HG03097 (cell line): ENCODE results near the gene MAP1LC3B2.
"Not testable (repeated sequence)": the region's sequence is repeated elsewhere in the genome, so short reads cannot be mapped to it uniquely, and the experiment has no call there.

Source experiments
- ATAC-seq: cut with Tn5 transposase; IDR thresholded peaks from one replicate; pipeline ENCODE4 v1.9.1; 2021; ENCODE audit not compliant: unreplicated experiment, low FRiP score

Gene MAP1LC3B2

DNA sequence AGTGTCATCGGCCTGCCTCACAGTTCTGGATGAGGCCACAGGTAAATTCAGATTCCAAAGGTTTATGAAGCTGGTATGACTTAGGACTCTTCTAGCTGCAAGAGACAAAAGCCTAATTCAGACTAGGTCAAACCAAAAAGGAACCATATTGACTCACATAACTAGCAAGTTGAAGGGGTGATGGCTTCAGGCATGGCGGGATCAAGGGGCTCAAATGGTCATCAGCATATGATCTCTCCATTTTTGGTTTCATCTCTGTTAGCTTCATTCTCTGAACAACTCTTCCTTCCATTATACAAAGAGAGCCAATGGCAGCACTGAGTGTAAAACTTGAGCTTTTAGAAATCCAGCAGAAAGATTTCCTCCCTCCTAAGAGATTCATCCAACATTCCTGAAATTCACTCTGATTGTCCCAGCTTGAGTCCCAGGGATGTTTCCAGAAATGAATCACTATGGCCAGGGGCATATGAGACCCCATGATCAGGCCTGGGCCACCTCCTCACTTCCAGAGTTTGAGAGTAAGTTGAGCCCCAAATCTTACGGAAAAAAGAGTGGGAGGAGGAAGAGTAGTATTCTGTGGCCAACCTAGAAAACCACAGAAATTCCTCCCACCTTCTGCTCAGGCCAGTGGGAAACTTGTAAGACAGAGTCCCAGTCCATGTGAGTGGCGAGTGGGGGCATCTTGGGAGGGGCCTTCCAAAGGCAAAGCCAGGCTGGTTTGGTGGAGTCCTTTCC lies 2.0 kb upstream of the MAP1LC3B2 start:
- no peak for ATAC-seq

DNA sequence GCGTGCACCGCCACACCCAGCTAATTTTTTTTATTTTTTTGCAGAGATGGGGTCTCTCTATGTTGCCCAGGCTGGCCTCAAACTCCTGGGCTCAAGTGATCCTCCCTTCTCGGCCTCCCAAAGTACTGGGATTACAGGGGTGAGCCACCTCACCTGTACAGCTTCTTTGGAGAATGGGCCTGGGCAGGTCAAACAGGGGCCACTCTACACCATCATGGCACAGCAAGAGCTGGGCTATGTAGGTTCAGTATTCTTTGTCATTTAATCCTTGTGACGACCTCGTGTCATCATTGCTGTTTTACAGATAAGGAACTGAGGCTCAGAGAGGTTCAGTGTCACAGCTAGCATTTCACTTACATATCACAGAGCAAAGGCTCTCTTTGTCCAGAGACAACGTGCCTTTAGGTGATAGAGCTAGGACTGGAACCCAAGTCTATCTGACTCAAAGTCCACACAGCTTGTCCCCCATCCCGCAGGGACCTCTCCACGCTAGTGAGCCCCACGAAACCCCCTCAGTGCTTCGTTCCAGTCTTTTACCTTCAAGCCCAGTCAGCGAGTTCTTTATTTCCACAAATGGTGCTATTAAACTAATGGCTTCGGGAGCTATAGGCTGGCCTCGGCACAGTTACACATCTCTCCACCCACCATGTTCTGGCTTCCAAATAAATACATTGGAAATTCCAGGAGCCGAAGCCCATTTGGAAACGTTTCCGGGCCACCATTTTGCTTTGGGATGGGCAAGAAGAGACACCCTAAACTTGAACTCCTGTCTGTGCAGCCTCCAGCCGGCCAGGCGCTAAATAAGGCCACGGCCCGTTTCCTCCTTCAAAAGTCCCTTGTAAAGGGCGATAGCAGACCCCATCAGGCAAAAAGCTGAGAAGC lies 660 bp upstream of the MAP1LC3B2 start:
- ATAC-seq, result no peak

DNA sequence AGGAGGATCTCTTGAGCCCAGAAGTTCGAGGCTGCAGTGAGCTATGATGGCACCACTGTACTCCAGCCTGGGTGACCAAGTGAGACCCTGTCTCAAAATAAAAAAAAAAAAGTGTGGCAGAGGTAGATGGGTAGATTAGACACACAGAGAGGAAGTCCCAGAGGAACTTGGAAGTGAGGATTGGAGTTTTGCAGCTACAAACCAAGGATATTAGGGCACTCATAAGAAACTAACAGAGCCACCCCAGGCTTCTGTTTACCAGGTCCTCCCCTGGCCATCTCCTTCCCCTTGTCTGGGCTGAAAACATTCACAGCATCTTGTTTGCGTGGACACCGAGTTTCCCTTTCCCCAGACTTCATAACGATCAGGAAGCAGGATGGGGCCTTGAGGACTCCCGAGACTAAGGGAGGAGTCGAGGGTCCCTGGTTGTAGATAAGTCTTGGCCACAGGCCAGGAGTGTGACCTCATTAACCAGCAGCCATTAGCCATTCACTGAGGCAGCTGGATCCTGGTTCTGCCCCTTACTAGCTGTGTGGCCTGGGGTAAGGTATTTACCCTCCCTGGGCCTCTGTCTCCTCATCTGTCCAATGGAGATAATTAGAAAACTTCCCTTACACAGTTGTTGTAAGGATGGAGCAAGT lies 2.1 kb downstream of the MAP1LC3B2 start:
- no peak for ATAC-seq

DNA sequence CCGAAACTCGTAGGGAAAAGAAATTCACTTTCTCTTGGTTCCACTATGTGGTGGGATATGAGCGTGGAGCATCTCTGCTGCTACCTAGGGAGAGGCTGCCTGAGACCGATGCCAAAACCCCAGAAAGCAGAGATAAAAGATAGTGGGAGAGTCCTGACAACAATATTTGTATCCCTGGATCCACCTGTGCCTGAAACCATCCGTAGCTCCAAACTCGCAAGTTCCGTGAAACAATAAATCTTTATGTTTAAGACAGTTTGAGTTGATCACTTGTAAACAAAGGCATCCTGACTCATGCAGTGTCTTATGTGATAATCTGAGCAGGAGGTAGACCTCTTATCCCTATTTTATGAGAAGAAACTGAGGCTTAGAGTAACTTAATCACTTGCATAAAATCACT lies 2.9 kb downstream of the MAP1LC3B2 start:
- no peak for ATAC-seq

DNA sequence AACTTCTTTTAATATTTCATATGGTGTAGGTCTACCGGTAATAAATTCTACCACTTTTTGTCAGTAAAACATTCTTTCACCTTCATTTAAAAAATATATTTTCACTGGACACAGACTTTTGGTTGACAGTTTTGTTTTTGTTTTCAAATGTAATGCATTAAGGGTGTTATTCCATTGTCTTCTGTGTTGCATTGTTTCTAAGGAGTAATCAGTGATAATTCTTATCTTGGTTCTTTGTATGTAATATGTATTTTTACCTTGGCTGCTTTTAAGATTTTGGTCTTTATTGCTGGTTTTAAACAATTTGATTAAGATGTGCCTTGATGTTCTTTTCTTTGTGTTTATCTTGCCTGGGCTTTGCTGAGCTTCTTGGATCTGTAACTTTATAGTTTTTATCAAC lies 4.1 kb downstream of the MAP1LC3B2 start:
- ATAC-seq, result no peak

DNA sequence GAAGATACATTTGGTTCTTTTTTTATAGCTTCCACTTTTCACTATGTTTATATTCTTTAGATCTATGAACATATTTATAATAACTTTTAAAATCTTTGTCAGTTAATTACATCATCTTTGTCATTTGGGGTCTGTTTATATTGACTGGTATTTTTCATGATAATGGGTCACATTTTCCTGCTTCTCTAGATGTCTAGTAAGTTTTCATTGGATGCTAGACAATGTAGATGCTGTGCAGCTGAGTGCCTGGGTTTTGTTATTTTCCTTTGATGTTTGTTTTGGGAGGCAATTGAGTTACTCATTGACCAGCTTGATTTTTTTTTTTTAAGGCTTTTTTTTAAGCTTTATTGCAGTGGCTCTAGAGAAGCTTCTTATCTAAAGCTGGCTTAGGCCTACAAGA lies 4.9 kb downstream of the MAP1LC3B2 start:
- no peak for ATAC-seq

DNA sequence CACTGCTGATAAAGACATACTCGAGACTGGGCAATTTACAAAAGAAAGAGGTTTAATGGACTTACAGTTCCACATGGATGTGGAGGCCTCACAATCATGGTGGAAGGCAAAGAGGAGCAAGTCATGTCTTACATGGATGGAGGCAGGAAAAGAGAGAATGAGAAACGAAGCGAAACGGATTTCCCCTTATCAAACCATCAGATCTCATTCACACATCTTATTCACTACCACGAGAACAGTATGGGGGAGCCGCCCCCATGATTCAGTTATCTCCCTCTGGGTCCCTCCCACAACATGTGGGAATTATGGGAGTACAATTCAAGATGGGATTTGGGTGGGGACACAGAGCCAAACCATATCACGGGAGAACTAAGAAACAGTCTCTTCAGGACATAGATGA lies 6.0 kb downstream of the MAP1LC3B2 start:
- not testable (repeated sequence) for ATAC-seq

DNA sequence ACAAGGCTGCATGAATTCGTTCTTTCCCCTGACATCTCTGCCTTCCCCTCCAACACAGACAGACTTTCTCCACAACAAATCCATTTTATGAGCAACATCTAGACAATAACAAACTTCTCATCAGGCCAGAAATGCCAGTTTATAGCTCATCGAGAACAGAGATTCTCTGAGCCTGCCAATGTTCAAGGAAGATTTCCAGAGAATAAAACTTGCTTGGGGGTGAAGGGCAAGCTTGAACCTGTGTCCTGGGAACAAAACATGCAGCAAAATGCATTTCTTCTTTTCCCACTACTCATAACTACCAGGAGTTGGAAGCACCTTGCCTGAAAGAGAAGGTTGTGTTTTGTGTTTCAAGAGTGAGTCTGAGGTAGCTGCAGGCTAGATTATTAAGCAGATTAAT lies 6.8 kb downstream of the MAP1LC3B2 start:
- ATAC-seq, result no peak

DNA sequence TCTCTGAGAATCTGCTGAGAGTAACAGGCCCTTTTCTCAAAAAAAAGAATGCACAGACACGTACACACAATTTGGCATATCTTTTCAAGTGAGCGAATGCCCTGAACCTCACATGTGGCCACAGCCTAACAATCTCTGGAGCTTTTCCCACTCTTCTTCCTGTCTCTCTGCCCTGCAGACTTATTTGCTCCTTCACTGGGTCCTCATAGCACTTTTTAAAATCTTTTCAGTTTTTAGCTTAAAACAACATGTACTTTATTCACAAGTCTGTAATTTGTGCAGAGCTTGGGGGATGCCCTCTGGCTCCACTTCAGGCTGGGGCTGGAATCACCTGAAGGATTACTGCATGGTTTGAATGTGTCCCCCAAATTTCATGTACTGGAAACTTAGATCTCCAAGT lies 9.0 kb downstream of the MAP1LC3B2 start:
- no peak for ATAC-seq

DNA sequence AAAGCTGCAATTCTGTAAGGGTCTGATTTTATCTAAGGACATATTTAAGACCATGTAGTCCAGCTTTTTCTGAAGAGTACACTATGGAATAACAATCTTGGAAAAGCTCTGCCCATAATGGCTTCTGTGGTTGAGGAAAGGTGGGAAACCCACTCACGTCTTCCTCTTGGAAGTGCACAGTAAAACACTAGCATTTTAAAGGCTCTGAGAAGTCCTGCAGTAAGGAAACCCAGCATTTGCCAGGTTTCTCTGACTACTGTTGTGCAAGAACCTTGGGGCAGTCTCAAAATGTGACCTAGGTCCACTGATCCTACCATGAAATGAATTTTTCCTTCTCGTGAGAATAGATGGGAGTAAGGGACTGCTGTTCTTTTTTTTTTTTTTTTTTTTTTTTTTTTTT lies 11.9 kb downstream of the MAP1LC3B2 start:
- ATAC-seq, result no peak

DNA sequence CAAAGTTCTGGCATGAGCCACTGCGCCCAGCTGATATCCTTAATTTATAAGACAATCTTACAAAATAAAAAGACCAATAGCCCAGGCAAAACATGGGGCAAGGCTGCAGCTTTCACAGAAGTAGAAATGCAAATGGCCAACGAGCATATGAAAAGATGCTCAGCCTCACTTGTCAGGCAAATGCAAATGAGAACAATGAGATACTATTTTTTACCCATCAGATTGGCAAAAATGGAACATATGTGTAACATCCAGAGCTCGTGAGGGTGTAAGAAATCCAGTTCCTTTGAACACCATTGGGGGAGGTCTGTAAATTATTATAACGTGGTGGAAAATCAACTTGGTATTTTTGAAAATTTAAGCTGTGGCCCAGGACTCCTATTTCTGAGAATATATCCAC lies 14.6 kb downstream of the MAP1LC3B2 start:
- no peak for ATAC-seq

DNA sequence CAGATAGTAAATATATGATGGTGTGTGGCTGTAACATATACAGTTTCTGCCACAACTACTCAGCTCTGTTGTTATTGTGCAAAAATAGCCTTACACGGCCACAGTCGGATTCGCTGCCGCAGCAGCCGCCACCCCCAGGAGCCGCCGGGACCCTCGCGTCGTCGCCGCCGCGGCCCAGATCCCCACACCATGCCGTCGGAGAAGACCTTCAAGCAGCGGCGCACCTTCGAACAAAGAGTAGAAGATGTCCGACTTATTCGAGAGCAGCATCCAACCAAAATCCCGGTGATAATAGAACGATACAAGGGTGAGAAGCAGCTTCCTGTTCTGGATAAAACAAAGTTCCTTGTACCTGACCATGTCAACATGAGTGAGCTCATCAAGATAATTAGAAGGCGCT lies 16.6 kb downstream of the MAP1LC3B2 start:
- ATAC-seq, result not testable (repeated sequence)

DNA sequence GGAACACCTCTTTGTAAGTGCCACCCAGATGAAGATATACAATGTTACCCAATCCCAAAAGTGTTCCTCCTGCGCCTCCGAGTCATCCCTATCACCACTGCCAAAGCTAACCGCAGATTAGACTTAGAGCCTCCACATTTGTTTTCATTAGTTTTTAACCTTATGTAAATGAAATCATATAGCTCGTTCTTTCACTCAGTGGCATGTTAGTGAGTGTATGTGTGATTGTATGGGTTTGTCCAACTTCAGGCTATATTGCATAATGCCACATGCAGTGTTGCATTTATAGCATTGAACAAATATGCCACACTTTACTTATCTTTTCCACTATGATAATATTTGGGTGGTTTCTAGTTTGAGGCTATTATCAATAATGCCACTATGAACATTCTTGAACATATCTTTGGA lies 18.0 kb downstream of the MAP1LC3B2 start:
- ATAC-seq, result no peak

DNA sequence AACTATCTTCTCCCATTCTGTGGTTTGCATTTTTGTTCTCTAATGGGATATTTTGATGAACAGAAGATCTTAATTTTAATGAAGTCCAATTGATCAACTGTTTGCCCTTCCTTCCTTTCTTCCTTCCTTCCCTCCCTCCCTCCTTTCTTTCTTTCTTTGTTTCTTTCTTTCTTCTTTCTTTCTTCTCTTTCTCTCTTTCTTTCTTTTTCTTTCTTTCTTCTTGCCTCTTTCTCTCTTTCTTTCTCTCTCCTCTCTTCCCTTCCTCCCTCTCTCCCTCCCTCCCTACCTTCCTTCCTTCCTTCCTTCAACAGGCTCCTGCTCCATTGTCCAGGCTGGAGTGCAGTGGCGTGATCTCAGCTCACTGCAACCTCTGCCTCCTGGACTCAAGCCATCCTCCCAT lies 18.9 kb downstream of the MAP1LC3B2 start:
- no peak for ATAC-seq

DNA sequence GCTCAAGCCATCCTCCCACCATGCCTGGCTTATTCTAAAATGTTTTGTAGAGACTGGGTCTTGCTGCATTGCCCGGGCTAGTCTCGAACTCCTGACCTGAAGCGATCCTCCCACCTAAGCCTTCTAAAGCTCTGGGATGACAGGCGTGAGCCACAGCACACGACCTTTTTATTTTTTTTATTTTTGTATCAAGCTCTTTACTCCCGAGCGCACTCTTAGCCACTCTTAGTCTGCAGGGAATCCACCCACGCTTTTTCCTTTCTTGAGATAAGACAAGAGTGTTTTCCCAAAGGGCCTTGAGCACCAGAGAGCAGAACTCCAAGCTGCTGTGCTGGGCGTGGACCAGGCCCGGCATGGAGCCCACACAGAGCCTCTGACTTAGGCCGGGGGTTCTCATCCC lies 23.4 kb downstream of the MAP1LC3B2 start:
- ATAC-seq, result no peak

DNA sequence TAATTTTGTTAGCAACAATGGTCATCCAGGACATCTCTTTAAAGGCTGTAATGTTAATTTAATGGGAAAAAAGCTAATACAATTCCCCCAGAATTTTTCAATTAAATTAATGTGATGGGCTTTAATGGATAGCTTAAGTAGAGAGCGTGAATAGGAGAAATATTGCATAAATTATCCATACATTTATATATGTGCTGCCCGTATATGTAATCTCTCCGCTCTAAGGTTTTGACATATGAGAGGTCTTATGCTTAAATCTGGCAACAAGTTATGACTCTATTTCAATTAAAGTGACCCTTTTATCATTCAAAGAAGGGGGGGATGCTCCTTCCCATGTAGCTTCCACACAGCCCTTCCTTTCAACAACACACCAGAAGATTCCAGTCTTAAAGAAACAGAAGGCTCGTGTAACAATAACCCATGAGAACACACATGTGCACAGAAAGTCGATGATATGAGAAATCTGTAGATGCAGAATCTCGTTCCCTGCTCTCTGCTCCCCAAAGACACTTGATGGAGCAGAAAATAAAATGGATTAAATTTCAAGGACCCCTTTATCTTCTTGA lies 24.0 kb downstream of the MAP1LC3B2 start:
- no peak for ATAC-seq

DNA sequence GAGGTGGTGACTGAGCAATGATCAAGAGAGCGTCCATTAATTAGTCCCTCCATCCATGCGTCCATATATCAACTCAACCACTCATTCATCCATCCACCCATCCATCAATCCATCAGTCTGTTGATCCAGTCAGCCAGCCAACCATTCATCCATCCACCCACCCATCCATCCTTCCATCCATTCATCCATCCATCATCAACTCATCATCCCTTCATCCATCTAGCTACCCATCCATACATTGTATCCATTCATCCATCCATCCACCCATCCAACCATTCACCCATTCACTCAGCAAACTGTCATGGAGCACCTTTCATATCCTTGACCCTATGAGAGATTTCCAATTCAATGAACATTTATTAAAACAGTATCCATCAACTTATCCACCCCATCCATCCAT lies 28.1 kb downstream of the MAP1LC3B2 start:
- ATAC-seq, result no peak

DNA sequence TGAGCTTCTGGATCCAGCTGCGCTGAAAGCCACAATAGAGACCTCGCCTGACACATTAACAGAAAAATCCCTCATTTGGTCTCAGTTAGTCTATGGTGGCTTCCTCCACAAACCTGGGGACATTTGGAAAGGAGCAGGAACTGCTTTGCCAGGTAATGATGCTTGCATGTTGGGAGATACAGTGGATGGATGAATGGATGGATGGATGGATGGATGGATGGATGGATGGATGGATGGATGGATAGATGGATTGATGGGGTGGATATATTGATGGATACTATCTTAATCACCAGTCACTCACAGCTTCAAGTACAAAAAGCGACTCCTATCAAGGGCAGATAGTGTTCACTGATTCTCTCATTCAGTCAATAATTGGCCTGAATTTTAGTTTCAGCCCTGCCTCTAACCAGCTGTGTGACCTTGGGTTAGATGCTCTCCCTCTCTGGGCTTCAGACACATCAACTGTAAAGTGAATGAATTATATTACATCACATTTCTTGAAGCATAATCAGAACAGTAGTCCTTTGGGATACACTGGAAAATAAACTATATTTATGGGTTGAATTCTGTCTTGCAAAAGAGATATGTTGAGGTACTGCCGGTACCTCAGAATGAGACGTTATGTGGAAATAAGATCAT lies 29.3 kb downstream of the MAP1LC3B2 start:
- no peak for ATAC-seq

DNA sequence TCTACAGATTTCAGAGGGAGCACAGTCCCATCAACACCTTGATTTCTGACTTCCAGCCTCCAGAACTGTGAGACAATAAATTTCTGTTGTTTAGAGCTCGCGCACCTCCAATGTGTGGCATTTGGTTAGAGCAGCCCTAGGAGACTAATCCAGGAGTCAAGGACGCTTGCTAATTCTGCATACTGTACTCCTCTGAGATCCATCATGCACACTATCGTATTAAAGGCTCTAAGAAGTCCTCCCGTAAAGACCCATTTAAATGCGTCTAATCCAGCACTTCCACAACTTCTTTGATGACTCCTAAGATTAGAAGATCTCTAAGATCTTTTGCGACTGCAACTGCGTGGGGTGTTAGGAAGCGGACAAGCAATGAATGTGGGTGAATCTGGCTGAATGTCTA lies 30.4 kb downstream of the MAP1LC3B2 start:
- ATAC-seq, result no peak

DNA sequence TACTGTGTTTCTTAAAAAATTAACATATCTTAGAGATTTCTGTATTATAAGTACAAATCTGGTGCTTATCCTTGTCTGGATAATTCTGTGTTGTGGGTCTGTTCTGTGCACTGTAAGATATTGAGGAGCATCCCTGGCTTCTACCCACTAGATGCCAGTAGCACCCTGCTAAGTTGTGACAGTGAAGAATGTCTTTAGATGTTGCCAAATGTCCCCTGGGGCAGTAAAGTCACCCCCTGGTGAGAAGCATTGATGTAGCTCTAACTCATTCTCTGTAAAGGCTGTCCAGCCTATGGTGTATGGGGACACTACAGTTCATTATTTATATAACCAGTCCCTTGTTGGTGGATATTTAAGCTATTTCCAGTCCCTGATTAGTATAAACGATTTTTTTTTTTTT lies 31.4 kb downstream of the MAP1LC3B2 start:
- no peak for ATAC-seq
